HCT116 (cell line): ENCODE data around the gene PLXNC1. TPM values are rescaled to one million over a fixed set of nuclear protein-coding genes. Genes with fewer than 3 reads are reported as not detected.

Source experiments
- ATAC-seq: fragments of 200-7000 bp; cut with Tn5 transposase; 2 replicates; pipeline ENCODE4 v1.9.1; 2020; ENCODE audit warnings: mild to moderate bottlenecking, moderate library complexity
- BruUV-seq: library from RNA; stranded (reverse); fragments of 400-500 nt; replicated peaks from 2 replicates; lab custom pipeline; 2021; lab: Mats Ljungman, UMichigan
- CTCF ChIA-PET: fragments of 300-600 bp; sonication (Branson Sonifier 250); formaldehyde crosslinking; loops from one replicate; lab custom pipeline; 2021; ENCODE audit warnings: antibody characterized with exemption; lab: Charles Lee
- POLR2A ChIA-PET: fragments of 300-600, 350-600 bp; sonication (Branson Sonifier 250); formaldehyde crosslinking; loops from one replicate; lab custom pipeline; 2021; ENCODE audit warnings: antibody characterized with exemption; lab: Charles Lee
- RAD21 ChIA-PET, 2 experiments: fragments of 300-600 bp; sonication (Branson Sonifier 250); formaldehyde crosslinking; loops; one replicate each; lab custom pipeline; 2023; ENCODE audit warnings: low total read pairs in 2 of 2; ENCODE audit not compliant: uncharacterized antibody in 2 of 2, unreplicated experiment in 2 of 2, low non-redundant PET in 1 of 2; lab: Charles Lee
- DNase-seq: peaks from one replicate; pipeline ENCODE4 v3.0.0-alpha.2; 2010; ENCODE audit warnings: low read depth, low spot score
- H2AFZ ChIP-seq: fragments of 200-600 bp; shearing (Covaris generic), sonication (generic); 2 replicates; pipeline ENCODE4 v1.6.1; 2017; ENCODE audit warnings: low read depth, mixed run types, mixed read lengths, antibody characterized with exemption, low read length; ENCODE audit not compliant: poor library complexity, severe bottlenecking
- H3K27ac ChIP-seq: 2 replicates; pipeline ENCODE4 v1.5.1; 2012; ENCODE audit warnings: low read depth, low read length
- H3K27me3 ChIP-seq: fragments of 200-600 bp; sonication (generic); 2 replicates; pipeline ENCODE4 v1.6.1; 2016; ENCODE audit warnings: mixed run types, low read length, mixed read lengths; ENCODE audit not compliant: insufficient read depth
- H3K36me3 ChIP-seq, 2 experiments: fragments of 200-500 bp in 1 of 2; fragments of 200-600 bp in 1 of 2; sonication (Bioruptor generic) in 1 of 2; sonication (generic) in 1 of 2; 2 replicates each; pipeline versions ENCODE4 v1.5.1 to v1.6.1; 2014 to 2016; ENCODE audit warnings: low read length in 2 of 2, inconsistent platforms in 1 of 2, mixed read lengths in 1 of 2, mixed run types in 1 of 2; ENCODE audit not compliant: insufficient read depth in 2 of 2, control insufficient read depth in 1 of 2
- H3K4me1 ChIP-seq, 2 experiments: fragments of 200-600 bp in 1 of 2; sonication (generic) in 1 of 2; 2 replicates each; pipeline versions ENCODE4 v1.5.1 to v1.6.1; 2012 to 2017; ENCODE audit warnings: low read length in 2 of 2, inconsistent platforms in 1 of 2, mild to moderate bottlenecking in 1 of 2, mixed read lengths in 1 of 2, mixed run types in 1 of 2, moderate library complexity in 1 of 2; ENCODE audit not compliant: insufficient read depth in 2 of 2, control insufficient read depth in 1 of 2
- H3K4me2 ChIP-seq: fragments of 200-600 bp; sonication (generic); 2 replicates; pipeline ENCODE4 v1.6.1; 2017; ENCODE audit warnings: mixed run types, low read length, mixed read lengths
- H3K4me3 ChIP-seq, 2 experiments: fragments of 200-600 bp in 1 of 2; sonication (generic) in 1 of 2; replicated peaks in 1 of 2; 2 replicates each; pipeline ENCODE4 v1.5.1; 2011 to 2016; ENCODE audit warnings: low read length in 2 of 2, control low read depth in 1 of 2, low read depth in 1 of 2, mild to moderate bottlenecking in 1 of 2, mixed read lengths in 1 of 2, mixed run types in 1 of 2
- H3K79me2 ChIP-seq: fragments of 200-600 bp; sonication (generic); 2 replicates; pipeline ENCODE4 v1.6.1; 2017; ENCODE audit warnings: mild to moderate bottlenecking, mixed run types, low read length, moderate library complexity, mixed read lengths; ENCODE audit not compliant: insufficient read depth
- H3K9ac ChIP-seq: fragments of 200-600 bp; sonication (generic); 2 replicates; pipeline ENCODE4 v1.6.1; 2016; ENCODE audit warnings: low read length, mixed read lengths
- H3K9me2 ChIP-seq: fragments of 200-600 bp; sonication (generic), shearing (Covaris generic); 2 replicates; pipeline ENCODE4 v1.6.1; 2017; ENCODE audit warnings: mixed run types, mild to moderate bottlenecking, moderate library complexity; ENCODE audit not compliant: insufficient read depth
- H3K9me3 ChIP-seq, 2 experiments: fragments of 200-500 bp in 1 of 2; fragments of 200-600 bp in 1 of 2; sonication (Bioruptor generic) in 1 of 2; sonication (generic) in 1 of 2; 2 replicates each; pipeline ENCODE4 v1.6.1; 2014 to 2017; ENCODE audit warnings: low read length in 2 of 2, mixed read lengths in 2 of 2, inconsistent platforms in 1 of 2, low read depth in 1 of 2, mild to moderate bottlenecking in 1 of 2, mixed run types in 1 of 2, moderate library complexity in 1 of 2; ENCODE audit not compliant: control insufficient read depth in 1 of 2, insufficient read depth in 1 of 2
- H4K20me1 ChIP-seq: fragments of 200-600 bp; sonication (generic), shearing (Covaris generic); 2 replicates; pipeline ENCODE4 v1.6.1; 2017; ENCODE audit warnings: mixed run types, mild to moderate bottlenecking, moderate library complexity; ENCODE audit not compliant: insufficient read depth
- CBX3 ChIP-seq: IDR thresholded peaks from 2 replicates; pipeline ENCODE4 v1.6.1; 2012; ENCODE audit warnings: low read depth
- ELF1 ChIP-seq: IDR thresholded peaks from 2 replicates; pipeline ENCODE4 v1.6.1; 2012; ENCODE audit warnings: low read depth, borderline replicate concordance
- REST ChIP-seq: IDR thresholded peaks from 2 replicates; pipeline ENCODE4 v1.6.1; 2012; ENCODE audit warnings: low read depth
- SP1 ChIP-seq: IDR thresholded peaks from 2 replicates; pipeline ENCODE4 v1.6.1; 2012; ENCODE audit warnings: low read depth
- intact Hi-C: fragments of 100-400 bp; cut with micrococcal nuclease; formaldehyde crosslinking; loops from 2 replicates; pipeline ENCODE4 v1.10.0; 2022
- total RNA-seq: library from RNA; stranded (reverse); gene quantifications from one replicate; pipeline ENCODE4 v1.2.1, GENCODE V29; 2021; ENCODE audit not compliant: unreplicated experiment

PLXNC1 gene
- total RNA-seq, 1 experiment from 2014 or later = 0.25 TPM

- ATAC-seq (no peak), DNase-seq (no peak)
- no peaks in the 10 kb centered on the region for H4K20me1 ChIP-seq
- BruUV-seq = no TSS peak
- H3K27me3 ChIP-seq = peaks cover 19% of the 10 kb centered on the region
- no peaks in the 10 kb centered on the region for H3K4me1 ChIP-seq
- no peaks in the 10 kb centered on the region for H3K36me3 ChIP-seq
- intact Hi-C loops = no loop called here
- CTCF ChIA-PET = no interaction called here
- no peak overlapping the region for H2AFZ ChIP-seq
- H3K9ac ChIP-seq = no peak overlapping the region
- H3K4me3 ChIP-seq = no peak overlapping the region
- no peaks in the 10 kb centered on the region for H3K9me2 ChIP-seq
- RAD21 ChIA-PET = no interaction called here
- no peak for TF ChIP-seq REST
- TF ChIP-seq ELF1 = no peak
- no peak for TF ChIP-seq CBX3
- no peaks in the 10 kb centered on the region for H3K79me2 ChIP-seq
- no peak overlapping the region for H3K4me2 ChIP-seq
- no peaks in the 10 kb centered on the region for H3K9me3 ChIP-seq
- H3K27ac ChIP-seq = no peak overlapping the region
- POLR2A ChIA-PET = no interaction called here
These were observed 78.7 kb downstream of the PLXNC1 start for GRCh38 chr12:94227066-94227465.

- peaks cover 19% of the 10 kb centered on the region for H3K27me3 ChIP-seq
- ATAC-seq (no peak), DNase-seq (no peak)
- POLR2A ChIA-PET = no interaction called here
- H3K79me2 ChIP-seq = no peaks in the 10 kb centered on the region
- H3K9me3 ChIP-seq = no peaks in the 10 kb centered on the region
- no peak overlapping the region for H3K4me3 ChIP-seq
- BruUV-seq = no TSS peak
- intact Hi-C loops = no loop called here
- no peaks in the 10 kb centered on the region for H3K4me1 ChIP-seq
- no peak overlapping the region for H2AFZ ChIP-seq
- no peak overlapping the region for H3K4me2 ChIP-seq
- no peak for TF ChIP-seq SP1
- RAD21 ChIA-PET = no interaction called here
- H4K20me1 ChIP-seq = no peaks in the 10 kb centered on the region
- H3K27ac ChIP-seq = no peak overlapping the region
- H3K36me3 ChIP-seq = no peaks in the 10 kb centered on the region
- CTCF ChIA-PET = no interaction called here
- H3K9ac ChIP-seq = no peak overlapping the region
- H3K9me2 ChIP-seq = no peaks in the 10 kb centered on the region
These were observed 80.1 kb downstream of the PLXNC1 start for GRCh38 chr12:94228488-94228907.
